8988T (cell line): ENCODE measurements around the gene LRMDA.

Experiments
- DNase-seq: peaks from one replicate; pipeline ENCODE4 v3.0.0; 2011

Gene LRMDA

DNA sequence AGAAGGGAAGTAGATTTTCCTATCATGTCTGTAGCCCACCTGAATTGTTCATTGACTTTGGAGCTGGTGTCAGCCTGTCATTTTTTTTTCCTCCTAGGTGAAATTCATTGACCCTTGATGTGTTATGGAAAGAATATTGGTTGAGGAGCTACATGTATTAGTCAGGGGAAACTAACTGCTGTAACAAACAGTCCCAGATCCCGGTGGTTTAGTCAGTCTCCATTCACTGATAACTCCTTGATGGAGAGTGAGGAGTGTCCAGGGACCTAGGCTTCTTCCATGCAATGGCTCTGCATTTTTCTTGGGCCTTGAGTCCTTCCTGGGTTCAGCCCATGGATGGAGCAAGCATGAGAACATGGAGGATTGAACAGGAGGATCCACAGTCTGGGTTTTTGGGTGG is 643.2 kb downstream of the LRMDA start:
- DNase-seq: no peak

DNA sequence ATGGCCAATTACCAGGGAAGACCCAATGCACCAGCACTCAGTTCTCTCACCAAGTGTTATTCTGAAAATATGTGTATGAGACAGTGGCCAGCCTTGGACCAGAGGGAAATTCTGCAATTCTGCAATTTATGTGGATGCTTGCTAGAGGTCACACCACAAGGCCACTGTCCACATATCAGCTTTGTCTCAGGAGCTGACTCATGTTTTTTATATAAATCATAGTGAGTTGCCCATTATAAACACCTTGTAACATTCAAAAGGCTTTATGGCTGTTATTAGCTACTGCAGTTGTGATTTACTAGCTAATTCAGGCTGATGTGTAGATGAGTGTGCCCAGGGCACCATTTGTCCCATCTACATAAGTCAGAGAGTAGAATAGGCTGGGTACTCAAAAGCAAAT is 649.0 kb downstream of the LRMDA start:
- DNase-seq: no peak

DNA sequence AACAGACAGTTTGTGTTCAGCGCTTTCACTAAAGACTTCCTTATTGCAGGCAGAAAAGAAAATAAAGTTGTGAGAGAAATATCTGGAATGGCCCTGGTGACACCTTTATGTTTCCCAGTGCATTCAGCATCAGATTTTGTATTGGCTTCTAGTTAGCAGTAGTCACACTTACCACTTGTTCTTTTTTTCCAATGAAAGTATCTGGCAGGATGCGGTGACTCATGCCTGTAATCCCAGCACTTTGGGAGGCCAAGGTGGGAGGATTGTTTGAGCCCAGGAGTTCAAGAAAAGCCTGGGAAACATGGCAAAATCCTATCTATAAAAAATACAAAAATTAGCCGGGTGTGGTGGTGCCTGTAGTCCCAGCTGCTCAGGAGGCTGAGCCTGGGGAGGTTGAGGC is 649.6 kb downstream of the LRMDA start:
- DNase-seq: no peak

DNA sequence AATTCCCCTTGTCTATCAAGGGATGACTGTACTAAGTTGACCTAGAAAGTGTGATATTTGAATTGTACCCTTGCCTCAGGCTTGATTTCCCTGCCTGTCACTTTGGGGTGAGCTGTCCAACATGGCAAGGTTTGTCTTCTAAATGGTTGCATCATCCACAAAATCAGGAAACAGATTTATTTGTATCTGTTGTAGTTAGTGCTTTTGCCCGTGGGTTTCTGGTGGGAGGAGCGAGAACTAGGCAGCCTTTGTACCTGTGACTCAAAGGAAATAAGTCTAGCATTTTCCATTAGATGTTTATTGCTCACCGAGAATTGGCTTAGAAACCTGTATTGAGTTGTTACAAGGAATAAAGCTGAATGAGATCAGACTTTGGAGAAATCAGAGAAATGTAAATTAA is 650.8 kb downstream of the LRMDA start:
- no peak for DNase-seq

DNA sequence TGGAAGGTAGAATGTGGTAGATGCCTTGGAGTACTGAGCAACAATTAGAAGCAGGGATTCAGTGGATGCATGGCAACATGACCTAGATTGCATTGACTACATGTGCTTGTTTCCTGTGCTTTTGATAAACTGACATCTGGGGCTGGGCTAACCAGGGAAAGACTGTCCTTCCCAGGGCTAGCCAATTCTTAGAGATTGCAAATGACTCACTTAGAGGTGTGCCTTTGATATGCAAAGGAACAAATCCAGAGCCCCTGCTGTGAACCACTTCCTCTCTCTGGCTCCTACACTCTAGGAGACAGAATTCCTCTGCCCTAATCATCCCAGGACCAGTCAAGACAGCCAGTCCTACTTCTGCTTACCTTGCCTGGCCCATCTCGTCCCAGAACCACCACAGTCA is 651.5 kb downstream of the LRMDA start:
- peak; percentile 38 for DNase-seq

DNA sequence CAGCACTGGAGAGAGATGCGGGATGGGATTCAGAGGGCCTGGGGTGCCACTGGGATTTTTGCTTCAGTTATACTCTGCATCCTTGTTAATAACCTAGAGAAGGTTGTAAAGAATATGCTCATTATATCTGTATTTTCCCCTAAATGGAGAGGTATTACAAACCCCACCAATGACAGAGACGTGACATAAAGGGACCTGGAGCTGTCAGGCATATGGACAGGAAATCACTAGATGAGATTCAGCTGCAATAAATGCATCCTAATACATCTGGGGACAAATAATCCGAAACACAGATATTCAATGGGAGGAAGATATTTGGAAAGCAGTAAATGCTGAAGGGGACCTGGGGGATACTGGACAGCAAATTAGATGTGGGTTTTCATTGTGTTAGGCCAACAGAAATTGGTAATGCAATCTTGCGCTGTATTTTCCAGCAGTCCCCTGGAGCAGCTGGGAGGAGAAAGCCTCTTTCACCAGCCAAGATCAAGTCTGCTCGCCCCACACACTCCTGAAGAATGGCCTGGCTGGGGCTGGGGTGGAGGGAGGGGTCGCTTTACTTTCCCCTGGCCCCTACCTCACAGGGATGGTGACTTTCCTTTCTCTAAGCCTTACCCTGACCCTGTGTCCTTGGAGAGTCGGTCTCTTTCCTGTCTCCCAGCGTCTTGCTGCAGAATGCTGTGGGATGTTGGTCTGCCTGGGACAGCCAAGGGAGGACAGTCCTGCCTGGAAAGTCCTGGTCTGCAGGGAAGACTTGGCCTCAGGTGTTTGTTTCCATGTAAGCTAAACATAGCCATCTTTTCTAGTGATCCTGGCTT is 653.8 kb downstream of the LRMDA start:
- no peak for DNase-seq

DNA sequence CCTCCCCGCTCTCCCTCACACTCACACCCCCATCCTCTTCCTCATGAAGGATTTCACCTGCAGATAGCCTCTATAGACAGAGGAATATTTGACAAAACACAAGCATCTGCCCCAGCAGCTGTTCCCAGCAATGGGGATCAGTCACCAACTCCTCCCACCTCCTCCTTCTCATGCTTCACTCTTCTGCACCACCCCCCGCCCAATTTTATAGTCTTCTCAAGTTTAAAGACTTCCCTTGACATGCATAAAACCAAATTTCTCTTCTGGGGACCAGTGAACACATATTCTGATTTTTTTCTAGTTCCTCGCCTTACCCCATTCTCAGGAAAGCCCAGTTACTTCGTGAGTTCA is 654.4 kb downstream of the LRMDA start:
- no peak for DNase-seq

DNA sequence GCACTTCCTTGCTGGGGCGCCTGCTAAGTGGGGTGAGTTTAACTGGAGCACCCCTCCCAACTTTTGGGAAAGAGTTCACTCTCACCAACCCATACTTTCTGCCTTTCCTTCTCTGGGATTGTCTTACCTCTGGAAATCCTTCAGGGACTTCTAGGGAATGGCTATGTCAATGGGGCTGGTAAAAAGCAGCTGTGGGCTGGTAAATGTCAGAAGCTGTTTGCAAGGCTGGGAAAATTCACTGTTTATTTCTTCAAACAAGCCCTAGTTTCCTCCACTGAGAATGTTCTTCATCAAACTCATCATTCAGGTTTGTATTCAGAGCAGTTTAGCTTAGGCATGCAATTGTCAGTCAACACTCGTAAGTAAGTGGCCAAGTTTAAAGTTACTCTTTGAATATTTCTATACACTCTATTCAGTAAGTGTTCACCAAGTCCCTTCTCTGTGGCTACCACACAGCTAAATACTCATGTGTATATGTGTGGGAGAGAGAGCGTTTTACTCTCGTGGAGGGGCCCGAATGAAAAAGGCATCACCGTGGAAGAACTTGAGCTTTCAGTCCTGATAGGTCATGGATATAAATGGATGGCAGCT is 654.8 kb downstream of the LRMDA start:
- no peak for DNase-seq

DNA sequence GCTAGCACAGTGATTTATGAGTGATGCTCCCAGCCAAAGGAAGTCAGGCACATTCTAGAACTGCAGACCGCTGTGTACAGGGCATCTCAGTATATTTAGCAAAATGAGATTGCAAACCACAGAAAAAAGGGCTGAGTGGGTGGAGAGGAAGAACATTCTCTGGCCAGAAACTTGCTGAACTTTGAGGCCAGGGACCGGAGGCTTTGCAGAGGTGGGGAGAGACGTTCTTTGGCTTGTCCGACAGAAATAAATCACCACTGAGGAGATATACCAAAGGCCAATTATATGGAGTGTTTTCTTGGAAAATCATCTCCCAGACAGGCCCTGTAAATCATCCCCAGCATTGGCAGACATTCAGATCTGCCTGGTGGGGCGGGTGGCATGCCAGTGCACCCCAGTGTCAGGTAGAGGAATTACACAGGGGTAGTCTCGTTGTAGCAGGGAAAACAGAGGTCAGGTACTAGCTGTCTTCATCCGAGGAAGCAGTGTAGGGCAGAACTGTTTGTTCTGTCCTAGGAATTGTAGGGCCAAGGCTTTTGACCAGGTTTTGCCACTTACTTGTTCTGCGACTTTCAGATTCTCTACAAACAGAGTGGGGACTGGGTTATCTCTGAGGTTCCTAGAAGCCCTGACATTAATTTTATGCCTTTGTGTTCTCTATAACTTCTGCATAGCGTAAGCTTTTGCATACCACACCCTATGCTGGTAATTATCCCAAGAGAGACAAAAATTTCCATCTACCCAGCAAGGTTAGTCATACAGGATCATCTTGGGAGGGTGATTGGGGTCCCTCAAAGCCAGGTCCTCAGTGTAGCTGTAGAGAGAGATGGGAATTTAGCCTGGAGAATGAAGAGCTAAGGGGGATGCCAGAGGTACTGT is 655.6 kb downstream of the LRMDA start:
- peak; percentile 20 for DNase-seq

DNA sequence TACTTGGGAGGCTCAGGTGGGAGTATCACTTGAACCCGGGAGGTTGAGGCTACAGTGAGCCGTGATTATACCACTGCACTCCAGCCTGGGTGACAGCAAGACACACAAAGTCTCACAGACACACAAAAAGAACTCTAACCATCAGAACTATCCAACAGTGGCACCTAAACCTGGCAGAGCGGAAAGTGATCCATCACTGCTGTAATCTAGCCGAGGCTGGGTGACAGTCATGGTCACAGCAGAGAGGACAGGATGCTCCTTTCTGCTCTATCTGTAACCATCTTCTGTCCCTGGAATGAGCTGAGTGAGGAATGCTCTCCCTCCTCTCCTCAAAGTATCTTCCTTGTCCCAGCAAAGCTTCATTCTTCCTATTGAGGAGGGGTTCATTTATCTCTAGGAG is 656.6 kb downstream of the LRMDA start:
- DNase-seq: no peak

DNA sequence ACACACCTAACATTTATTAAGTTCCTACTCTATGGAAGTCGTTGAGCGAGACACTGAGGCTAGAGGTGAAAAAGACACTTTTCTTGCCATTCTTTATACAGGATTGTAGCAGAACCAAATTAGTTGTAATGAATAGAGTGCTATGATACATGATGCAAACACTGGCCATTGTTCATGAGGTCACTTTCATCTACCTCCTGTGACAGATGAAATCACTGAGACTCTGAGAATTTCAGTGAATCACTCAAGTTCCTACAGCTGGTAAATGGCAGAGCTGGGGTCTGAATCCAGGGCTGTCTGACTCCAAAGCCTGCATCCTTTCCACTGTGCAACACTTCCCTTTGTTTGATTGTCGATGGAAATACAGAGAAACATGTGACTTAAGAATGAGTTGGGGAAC is 657.6 kb downstream of the LRMDA start:
- DNase-seq: no peak

DNA sequence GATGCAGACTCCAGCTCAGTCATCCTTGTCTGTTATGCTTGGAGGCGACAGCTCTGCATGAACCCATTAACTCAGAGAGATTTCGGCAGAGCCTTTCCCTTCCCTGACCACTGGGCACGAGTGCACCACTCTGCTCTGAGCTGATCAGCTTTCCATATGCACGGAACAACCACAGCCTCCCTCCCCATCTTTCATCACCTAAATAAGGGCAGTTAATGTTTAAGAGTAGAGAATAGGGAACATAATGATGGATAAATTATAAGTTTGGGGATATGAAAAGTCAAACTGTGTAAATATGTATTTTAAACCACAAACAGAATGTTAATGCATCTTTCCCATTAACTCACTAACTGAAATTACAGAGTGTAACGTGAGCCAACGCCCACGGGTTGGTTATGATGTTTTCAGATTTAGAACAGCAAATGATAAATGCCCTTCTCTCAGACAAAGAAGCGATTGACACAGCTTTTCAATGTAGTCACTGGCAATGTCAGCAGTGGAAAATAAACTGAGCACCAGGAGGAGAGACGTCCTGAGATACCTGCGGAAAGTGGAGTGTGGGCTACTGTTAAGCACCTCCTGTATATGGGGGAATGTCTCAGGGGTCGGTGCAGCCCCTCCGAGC is 658.2 kb downstream of the LRMDA start:
- DNase-seq: no peak

DNA sequence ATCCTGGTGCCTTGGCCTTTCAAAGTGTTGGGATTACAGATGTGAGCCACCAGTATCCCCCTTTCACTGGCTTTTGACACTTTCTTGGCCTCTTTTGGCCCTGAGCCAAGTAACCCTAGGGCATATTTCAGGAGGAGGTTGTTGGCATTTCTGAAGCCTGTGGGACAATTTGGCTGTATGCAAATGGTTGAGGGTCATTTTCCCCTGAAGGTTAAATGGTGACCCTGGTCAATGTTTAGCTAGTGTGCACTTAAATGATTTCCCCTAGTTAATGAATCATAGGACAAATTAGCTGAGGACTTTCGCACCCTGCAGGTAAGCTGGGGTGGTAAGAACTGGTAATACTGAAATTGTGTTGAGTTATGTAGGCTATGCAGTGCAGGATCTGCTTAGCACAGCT is 660.5 kb downstream of the LRMDA start:
- no peak for DNase-seq

DNA sequence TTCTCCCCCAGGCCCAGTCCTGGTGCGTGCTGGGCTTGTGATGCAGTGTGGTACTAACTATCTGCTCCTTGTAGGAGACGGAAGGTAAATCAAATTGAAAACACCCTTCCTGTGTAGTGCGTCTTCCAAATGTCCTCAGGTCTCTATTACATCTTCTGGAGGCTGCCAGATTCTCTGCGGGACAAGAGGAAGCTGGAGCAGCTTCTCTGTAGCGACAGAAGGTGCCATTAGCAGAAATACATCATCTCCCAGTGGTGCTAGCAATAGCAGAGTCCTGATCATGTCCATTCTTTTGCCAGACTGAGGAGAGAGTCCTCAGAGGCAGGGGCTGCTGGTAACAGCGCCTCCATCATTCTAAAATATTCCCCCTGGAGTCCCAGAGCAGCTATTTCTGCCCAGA is 675.2 kb downstream of the LRMDA start:
- DNase-seq: no peak

DNA sequence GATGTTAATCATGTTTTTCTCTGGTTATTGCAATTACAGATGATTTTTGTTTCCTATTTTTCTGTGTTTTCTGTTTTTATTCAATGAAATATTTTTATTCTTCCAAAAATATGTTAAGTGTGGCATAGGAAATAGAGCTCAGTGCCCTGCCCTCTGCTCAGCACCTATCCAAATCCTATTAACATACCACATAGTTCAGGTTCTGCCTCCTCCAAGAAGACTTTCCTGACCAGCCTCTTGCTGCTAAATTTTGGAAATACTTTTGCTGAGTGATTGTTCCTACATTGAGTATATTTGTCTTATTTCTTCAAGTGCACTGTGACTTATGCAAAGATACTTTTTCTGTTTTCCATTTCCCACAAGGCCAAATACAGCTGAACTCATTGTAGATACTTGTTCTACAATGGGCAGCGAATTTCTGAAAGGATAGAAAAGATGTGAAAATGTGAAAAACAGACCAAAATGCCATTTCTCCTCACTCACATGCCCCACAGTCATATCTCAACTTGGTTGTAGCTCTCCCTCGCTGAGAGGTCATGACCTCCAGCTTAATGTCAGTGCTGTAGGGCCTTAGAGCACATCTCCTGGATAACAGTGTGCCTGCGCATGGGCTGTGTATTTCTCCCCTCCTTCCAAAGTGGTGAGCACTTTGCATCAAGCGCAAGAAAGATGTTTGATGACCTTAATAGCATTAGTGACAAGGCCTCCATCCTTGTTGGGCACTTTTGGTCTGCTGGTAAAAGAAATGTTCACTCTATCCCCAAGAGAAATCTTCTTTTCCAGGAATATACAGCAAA is 677.3 kb downstream of the LRMDA start:
- DNase-seq: no peak

DNA sequence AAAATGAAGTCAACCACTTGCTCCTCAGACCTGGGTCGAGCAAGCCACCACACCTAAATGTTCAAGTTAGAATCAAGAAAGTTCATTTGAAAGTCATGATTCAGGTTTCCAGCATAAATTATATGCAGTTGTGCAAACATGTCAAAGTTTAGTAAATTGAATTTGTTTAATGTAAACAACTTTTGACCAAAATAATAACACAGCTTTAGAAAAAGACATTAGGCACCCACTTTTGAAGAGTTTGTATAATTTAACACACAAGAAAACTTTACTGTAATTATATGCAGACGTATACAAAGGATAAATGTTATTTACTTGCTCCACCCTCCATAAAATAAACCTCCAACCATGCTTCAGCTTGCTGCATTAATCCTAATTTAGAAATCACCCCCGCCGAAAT is 680.0 kb downstream of the LRMDA start:
- no peak for DNase-seq

DNA sequence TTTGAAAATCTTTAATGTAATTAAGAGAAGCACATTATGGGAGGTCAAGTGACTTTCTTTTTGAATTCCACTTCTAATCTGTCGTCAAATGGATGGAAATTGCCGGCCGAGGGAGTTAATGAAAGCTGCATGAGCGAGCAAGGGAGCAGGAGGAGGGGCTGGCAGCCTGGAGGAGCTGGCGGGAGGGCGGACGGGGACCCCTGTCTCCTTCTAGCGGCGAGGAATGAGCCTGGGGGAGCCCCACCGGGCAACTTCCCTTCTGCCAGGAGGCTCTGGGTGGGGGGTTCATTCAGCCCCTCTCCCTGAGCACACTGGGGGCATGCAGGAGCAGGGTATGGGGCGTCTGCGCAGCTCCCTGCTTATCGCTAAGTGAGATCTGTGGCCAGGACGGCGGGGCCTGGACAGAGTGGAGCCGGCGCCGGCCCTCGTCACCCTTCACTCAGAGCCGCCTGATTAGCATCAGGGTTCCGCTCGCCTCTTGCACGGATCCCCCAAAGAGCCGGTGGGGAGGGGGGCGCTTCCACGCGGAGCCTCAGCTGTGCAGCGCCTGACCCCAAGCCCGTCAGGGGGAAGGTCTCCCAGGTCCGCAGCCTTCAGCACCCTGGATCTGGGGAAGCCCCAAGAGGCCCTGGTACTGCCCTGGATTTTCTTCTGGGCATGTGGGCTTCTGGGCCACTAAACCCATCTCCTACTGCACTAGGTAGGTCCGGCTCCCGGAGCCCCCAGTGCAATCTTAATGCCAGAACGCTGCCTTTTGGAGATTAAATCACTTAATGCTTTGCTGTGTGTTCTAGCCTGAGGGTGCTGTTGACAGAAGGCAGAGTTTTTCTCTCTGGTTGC is 680.8 kb downstream of the LRMDA start:
- no peak for DNase-seq

DNA sequence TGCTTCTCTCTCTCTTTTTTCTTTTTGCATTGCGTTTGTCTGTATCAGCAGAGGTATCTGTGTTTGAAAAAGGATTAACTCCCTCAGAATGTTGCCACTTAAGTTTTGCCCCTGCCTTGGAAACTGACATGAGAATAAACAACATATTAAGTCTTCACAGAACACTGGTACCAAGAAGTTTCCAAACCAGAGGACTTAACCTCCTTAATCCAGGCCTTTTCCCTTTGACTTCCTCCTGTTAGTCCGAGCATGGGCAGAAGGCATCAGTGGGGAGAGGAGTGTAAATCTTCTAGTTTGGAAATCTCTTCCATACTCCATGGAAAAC is 681.4 kb downstream of the LRMDA start:
- no peak for DNase-seq

DNA sequence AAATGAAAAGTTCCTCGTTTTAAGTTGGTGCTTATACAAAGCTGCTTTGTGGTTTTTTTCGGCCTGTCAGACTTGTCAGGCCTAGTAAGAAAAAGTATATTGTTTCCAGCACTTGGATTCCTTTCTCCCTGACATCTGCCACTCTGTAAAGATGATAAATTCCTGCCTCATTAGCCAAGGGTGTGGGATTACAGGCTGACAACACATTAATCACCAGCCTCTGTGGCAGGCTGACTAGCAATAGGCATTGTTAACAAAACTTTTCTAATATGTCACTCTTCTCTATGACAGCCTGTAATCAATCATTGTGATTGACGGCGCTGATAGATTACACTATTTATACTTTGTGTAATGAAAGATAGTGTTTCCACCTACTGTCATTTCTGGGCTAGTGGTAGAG is 682.5 kb downstream of the LRMDA start:
- DNase-seq: no peak

DNA sequence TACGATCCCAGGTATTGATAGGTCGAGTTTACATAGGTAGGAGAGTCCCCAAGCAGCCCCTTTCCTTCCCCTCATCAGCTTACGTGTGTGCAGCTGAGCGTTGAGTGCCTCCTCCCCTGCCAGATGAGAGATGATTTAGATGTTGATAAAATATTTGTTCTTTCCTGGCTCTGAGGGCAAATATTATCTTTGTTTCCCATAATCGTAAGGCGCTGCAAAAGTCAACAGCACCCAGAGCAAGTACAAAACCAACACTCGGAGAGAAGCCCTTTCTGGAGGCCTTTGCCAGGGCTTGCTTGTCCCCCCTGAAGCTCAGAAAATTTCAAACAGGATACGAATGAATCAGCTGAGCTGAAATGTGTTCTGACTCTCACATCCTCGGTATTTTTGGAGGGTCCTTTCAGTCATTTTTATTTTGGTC is 683.2 kb downstream of the LRMDA start:
- DNase-seq: no peak

DNA sequence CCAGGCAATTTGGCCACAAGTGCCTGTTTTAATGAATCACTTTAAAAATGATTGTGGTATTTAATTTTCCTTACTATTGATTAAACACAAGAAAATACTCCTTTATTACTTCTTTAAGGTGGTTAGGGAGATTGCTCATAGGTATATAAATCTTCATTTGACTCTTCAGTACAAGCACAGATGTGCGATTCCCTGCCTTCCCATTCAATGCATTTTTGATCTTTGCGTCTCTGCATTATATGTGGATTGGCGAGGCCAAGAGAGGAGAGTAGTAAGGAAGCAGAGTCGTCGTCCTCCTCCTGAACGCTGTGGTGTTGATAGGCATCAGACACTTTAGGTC is 683.7 kb downstream of the LRMDA start:
- no peak for DNase-seq
